HepG2 (cell line): ENCODE measurements around the gene MGARP. TPM values are rescaled to one million over a fixed set of nuclear protein-coding genes. Genes with fewer than 3 reads are reported as not detected.

ENCODE experiments used
- ATF3 ChIP-seq: sonication (generic); formaldehyde crosslinking; IDR thresholded peaks from 2 replicates; pipeline ENCODE4 v1.4.0; 2020; ENCODE audit warnings: missing genetic modification reagents
- CBX2 ChIP-seq, 2 experiments: fragments of 200-600 bp in 1 of 2; sonication (generic); formaldehyde crosslinking in 1 of 2; IDR thresholded peaks; 2 replicates each; pipeline versions ENCODE4 v1.7.0 to v1.8.1; 2018 to 2022; ENCODE audit warnings: low read depth in 2 of 2, low read length in 1 of 2, mild to moderate bottlenecking in 1 of 2, missing genetic modification reagents in 1 of 2
- ETV5 ChIP-seq: IDR thresholded peaks from 2 replicates; pipeline ENCODE4 v1.6.1; 2018; ENCODE audit warnings: missing biosample characterization, missing genetic modification reagents, inconsistent platforms, borderline replicate concordance
- FOXA1 ChIP-seq, 2 experiments: fragments of 450-650 bp in 1 of 2; sonication (generic) in 1 of 2; formaldehyde crosslinking in 1 of 2; IDR thresholded peaks; 2 replicates each; pipeline versions ENCODE4 v1.4.0 to v1.6.1; 2016 to 2020; ENCODE audit warnings: missing genetic modification reagents in 1 of 2
- FOXM1 ChIP-seq: sonication (generic); formaldehyde crosslinking; IDR thresholded peaks from 2 replicates; pipeline ENCODE4 v1.5.0; 2020; ENCODE audit warnings: missing genetic modification reagents
- KLF9 ChIP-seq: IDR thresholded peaks from 2 replicates; pipeline ENCODE4 v1.6.1; 2016; ENCODE audit warnings: low read depth
- MED8 ChIP-seq: sonication (generic); formaldehyde crosslinking; IDR thresholded peaks from 2 replicates; pipeline ENCODE4 v1.8.1; 2023; ENCODE audit warnings: mild to moderate bottlenecking, missing genetic modification reagents; ENCODE audit not compliant: insufficient replicate concordance
- MIER2 ChIP-seq: IDR thresholded peaks from 2 replicates; pipeline ENCODE4 v1.6.1; 2016; ENCODE audit warnings: missing biosample characterization, missing genetic modification reagents
- NFKB2 ChIP-seq: sonication (generic); formaldehyde crosslinking; IDR thresholded peaks from 2 replicates; pipeline ENCODE4 v1.4.0; 2020; ENCODE audit warnings: missing genetic modification reagents, borderline replicate concordance
- PAWR ChIP-seq: sonication (generic); formaldehyde crosslinking; IDR thresholded peaks from 2 replicates; pipeline ENCODE4 v1.4.0; 2020; ENCODE audit warnings: missing genetic modification reagents, mild to moderate bottlenecking, borderline replicate concordance
- SETDB1 ChIP-seq: sonication (generic); formaldehyde crosslinking; IDR thresholded peaks from 2 replicates; pipeline ENCODE4 v1.5.1; 2020; ENCODE audit warnings: missing genetic modification reagents, mild to moderate bottlenecking, borderline replicate concordance
- SP2 ChIP-seq: sonication (generic); formaldehyde crosslinking; IDR thresholded peaks from 2 replicates; pipeline ENCODE4 v1.5.1; 2020; ENCODE audit warnings: mild to moderate bottlenecking, missing genetic modification reagents
- STAT5B ChIP-seq: sonication (generic); formaldehyde crosslinking; IDR thresholded peaks from 2 replicates; pipeline ENCODE4 v1.4.0; 2020; ENCODE audit warnings: missing genetic modification reagents
- TBP ChIP-seq: sonication (generic); formaldehyde crosslinking; IDR thresholded peaks from 2 replicates; pipeline ENCODE4 v1.5.0; 2020; ENCODE audit warnings: missing genetic modification reagents
- XBP1 ChIP-seq: sonication (generic); formaldehyde crosslinking; IDR thresholded peaks from 2 replicates; pipeline ENCODE4 v1.5.0; 2020; ENCODE audit warnings: missing genetic modification reagents
- ZFAT ChIP-seq: sonication (generic); formaldehyde crosslinking; conservative IDR thresholded peaks from 2 replicates; pipeline ENCODE4 v1.8.1; 2023; ENCODE audit warnings: missing genetic modification reagents, inconsistent platforms
- ZNF124 ChIP-seq: sonication (generic); formaldehyde crosslinking; IDR thresholded peaks from 2 replicates; pipeline ENCODE4 v1.4.0; 2020; ENCODE audit warnings: missing genetic modification reagents
- ZNF441 ChIP-seq: sonication (generic); formaldehyde crosslinking; IDR thresholded peaks from 2 replicates; pipeline ENCODE4 v1.7.0; 2021; ENCODE audit warnings: missing genetic modification reagents, borderline replicate concordance
- ZNF484 ChIP-seq: sonication (generic); formaldehyde crosslinking; IDR thresholded peaks from 2 replicates; pipeline ENCODE4 v1.5.1; 2020; ENCODE audit warnings: mild to moderate bottlenecking, low read depth, missing genetic modification reagents, borderline replicate concordance
- ZNF577 ChIP-seq: sonication (generic); formaldehyde crosslinking; IDR thresholded peaks from 2 replicates; pipeline ENCODE4 v1.4.0; 2020; ENCODE audit warnings: mild to moderate bottlenecking, low read depth, missing genetic modification reagents, borderline replicate concordance
- ZNF672 ChIP-seq: sonication (generic); formaldehyde crosslinking; IDR thresholded peaks from 2 replicates; pipeline ENCODE4 v1.8.1; 2022; ENCODE audit warnings: missing genetic modification reagents
- ZNF740 ChIP-seq: sonication (generic); formaldehyde crosslinking; IDR thresholded peaks from 2 replicates; pipeline ENCODE4 v1.4.0; 2020; ENCODE audit warnings: missing genetic modification reagents
- ZNF747 ChIP-seq: sonication (generic); formaldehyde crosslinking; IDR thresholded peaks from 2 replicates; pipeline ENCODE4 v1.8.1; 2023; ENCODE audit warnings: missing genetic modification reagents, mild to moderate bottlenecking, borderline replicate concordance
- polyA plus RNA-seq, 8 experiments: library from polyadenylated mRNA; depleted of rRNA in 3 of 8; stranded (reverse) in 7 of 8; unstranded in 1 of 8; fragments of >200 nt; fragmentation: Illumina TruSeq in 4 of 8; extraction: Trizol in 4 of 8; gene quantifications; 2 replicates each; pipeline versions ENCODE4 v1.2.1 to v1.2.3, GENCODE V29; 2011 to 2016; ENCODE audit warnings: low read depth in 4 of 8, missing spikeins in 1 of 8, mixed read lengths in 1 of 8; ENCODE audit not compliant: insufficient read depth in 1 of 8
- total RNA-seq, 5 experiments: library from RNA; depleted of rRNA; stranded (reverse); fragments of >200 nt; fragmentation: Illumina TruSeq; extraction: Trizol; gene quantifications; 2 replicates each; pipeline ENCODE4 v1.2.3, GENCODE V29; 2016; ENCODE audit warnings: low read depth in 1 of 5
- TF ChIP-seq, protein P1 (sequence below): sonication (generic); formaldehyde crosslinking; IDR thresholded peaks from 2 replicates; pipeline ENCODE4 v1.4.0; 2020; ENCODE audit warnings: missing genetic modification reagents, mild to moderate bottlenecking, borderline replicate concordance
- TF ChIP-seq, protein P2 (sequence below): sonication (generic); formaldehyde crosslinking; IDR thresholded peaks from 2 replicates; pipeline ENCODE4 v1.4.0; 2020; ENCODE audit warnings: missing genetic modification reagents

MGARP gene
- total and polyA plus RNA-seq, 2 of the 13 experiments (the other 11 are each of a cell fraction or from before 2014, with no cell fraction given): 0.11 to 0.13 TPM

DNA sequence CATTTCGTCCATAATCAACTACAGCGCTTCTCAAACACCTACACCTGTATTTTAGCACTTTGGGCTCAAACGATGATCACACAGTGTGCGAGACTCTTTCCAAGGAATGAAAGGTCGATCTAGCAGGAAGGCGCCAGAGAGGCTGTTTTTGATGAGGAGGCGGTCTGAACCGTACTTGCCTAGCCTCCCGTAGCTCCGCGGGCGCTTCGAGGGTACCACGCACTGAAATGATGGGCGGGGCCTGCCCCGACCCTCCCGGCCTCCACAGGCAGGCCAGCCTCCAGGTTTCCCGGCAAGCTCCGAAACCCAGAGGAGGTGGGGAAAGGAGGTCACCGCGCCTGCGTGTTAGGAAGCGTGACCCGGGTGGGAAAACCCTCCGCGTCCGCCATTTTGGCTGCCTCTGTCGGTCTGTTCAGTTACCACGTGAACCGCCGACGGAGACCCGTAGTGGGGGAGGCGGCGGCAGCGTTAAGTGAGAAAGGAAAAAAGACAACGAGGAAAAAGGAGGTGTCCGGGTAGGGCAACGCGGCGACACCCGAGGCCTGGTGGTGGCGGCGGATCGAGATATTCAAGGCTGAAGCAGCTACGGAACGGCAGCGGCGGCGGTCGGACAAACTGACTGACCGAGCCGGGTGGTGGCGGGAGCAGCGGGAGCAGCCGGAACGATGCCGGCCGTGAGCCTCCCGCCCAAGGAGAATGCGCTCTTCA lies 21.2 kb upstream of the MGARP start, which contains the start of gene NAA15 (continued):
- TF ChIP-seq MIER2: no peak
- peak; percentile 76; the same call in 1 of the 2 replicates for TF ChIP-seq KLF9 (CRISPR knock-in tag)
- peak; percentile 78 for TF ChIP-seq SP2
- no peak for TF ChIP-seq FOXA1 (IDR thresholded peaks at IDR 0.05)
- TF ChIP-seq FOXA1 (CRISPR knock-in tag; IDR thresholded peaks at IDR 0.05): no peak
- no peak; the same call in 1 of the 2 replicates for TF ChIP-seq ZNF740 (CRISPR knock-in tag)
- TF ChIP-seq TBP (CRISPR knock-in tag): no peak
- peak; percentile 46 for TF ChIP-seq MED8 (CRISPR knock-in tag)
- TF ChIP-seq STAT5B (CRISPR knock-in tag): 0 out of 2 replicates have a peak, but pooled peaks have one; percentile 10
- no peak for TF ChIP-seq PAWR (CRISPR knock-in tag)
- no peak for TF ChIP-seq CBX2 (IDR thresholded peaks at IDR 0.05; ENCODE audit: low read depth, low read length)
- no peak for TF ChIP-seq CBX2 (CRISPR knock-in tag; IDR thresholded peaks at IDR 0.05; ENCODE audit: low read depth)
- TF ChIP-seq ZNF441 (CRISPR knock-in tag): no peak
- no peak; the same call in 1 of the 2 replicates for TF ChIP-seq NFKB2 (CRISPR knock-in tag)
- TF ChIP-seq ATF3: no peak
- no peak for TF ChIP-seq ZNF672
- no peak for TF ChIP-seq SETDB1 (CRISPR knock-in tag)
- TF ChIP-seq ETV5 (CRISPR knock-in tag): peak; percentile 25; the same call in 1 of the 2 replicates
- no peak for TF ChIP-seq ZNF484 (CRISPR knock-in tag)
- no peak for TF ChIP-seq XBP1 (CRISPR knock-in tag)
- TF ChIP-seq, protein P1, sequence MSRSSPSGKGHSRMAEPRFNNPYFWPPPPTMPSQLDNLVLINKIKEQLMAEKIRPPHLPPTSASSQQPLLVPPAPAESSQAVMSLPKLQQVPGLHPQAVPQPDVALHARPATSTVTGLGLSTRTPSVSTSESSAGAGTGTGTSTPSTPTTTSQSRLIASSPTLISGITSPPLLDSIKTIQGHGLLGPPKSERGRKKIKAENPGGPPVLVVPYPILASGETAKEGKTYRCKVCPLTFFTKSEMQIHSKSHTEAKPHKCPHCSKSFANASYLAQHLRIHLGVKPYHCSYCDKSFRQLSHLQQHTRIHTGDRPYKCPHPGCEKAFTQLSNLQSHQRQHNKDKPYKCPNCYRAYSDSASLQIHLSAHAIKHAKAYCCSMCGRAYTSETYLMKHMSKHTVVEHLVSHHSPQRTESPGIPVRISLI (CRISPR knock-in tag): no peak
- TF ChIP-seq FOXM1 (CRISPR knock-in tag): no peak
- TF ChIP-seq ZNF577 (CRISPR knock-in tag): no peak
- TF ChIP-seq ZNF124 (CRISPR knock-in tag): peak; percentile 69; the same call in 1 of the 2 replicates
- no peak for TF ChIP-seq ZFAT (CRISPR knock-in tag)
- TF ChIP-seq ZNF747 (CRISPR knock-in tag): peak; percentile 89
- TF ChIP-seq, protein P2, sequence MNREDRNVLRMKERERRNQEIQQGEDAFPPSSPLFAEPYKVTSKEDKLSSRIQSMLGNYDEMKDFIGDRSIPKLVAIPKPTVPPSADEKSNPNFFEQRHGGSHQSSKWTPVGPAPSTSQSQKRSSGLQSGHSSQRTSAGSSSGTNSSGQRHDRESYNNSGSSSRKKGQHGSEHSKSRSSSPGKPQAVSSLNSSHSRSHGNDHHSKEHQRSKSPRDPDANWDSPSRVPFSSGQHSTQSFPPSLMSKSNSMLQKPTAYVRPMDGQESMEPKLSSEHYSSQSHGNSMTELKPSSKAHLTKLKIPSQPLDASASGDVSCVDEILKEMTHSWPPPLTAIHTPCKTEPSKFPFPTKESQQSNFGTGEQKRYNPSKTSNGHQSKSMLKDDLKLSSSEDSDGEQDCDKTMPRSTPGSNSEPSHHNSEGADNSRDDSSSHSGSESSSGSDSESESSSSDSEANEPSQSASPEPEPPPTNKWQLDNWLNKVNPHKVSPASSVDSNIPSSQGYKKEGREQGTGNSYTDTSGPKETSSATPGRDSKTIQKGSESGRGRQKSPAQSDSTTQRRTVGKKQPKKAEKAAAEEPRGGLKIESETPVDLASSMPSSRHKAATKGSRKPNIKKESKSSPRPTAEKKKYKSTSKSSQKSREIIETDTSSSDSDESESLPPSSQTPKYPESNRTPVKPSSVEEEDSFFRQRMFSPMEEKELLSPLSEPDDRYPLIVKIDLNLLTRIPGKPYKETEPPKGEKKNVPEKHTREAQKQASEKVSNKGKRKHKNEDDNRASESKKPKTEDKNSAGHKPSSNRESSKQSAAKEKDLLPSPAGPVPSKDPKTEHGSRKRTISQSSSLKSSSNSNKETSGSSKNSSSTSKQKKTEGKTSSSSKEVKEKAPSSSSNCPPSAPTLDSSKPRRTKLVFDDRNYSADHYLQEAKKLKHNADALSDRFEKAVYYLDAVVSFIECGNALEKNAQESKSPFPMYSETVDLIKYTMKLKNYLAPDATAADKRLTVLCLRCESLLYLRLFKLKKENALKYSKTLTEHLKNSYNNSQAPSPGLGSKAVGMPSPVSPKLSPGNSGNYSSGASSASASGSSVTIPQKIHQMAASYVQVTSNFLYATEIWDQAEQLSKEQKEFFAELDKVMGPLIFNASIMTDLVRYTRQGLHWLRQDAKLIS (CRISPR knock-in tag): no peak
